GM10266 (cell line): ENCODE data around the gene HAPLN3.

Experiments used
- DNase-seq: peaks from one replicate; pipeline ENCODE4 v3.0.0; 2012; ENCODE audit errors: extremely low spot score
- CTCF ChIP-seq: IDR thresholded peaks from 2 replicates; pipeline ENCODE4 v1.5.1; 2012; ENCODE audit warnings: mild to moderate bottlenecking, low read depth; ENCODE audit not compliant: control insufficient read depth, insufficient read depth; ENCODE audit errors: missing control alignments

The HAPLN3 gene

DNA sequence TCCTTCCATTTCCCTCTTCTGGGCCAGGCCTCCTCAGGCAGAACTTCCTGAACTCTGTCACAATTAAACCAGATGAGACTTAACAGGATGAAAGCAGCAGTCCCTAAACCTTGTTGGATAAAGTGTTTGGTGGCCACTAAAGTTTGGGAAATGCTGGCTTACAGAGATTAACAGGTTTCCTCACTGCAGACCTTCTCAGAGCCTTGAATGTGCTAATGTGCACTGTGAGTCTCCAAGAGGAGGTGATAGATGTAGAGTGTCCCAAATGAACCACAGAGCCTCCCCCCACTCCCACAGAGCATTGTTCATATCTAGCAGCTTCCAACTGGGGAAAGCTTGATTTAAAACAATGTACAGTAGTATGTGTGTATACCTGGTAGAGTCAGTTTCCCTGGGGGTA is 42.9 kb downstream of the HAPLN3 start:
- TF ChIP-seq CTCF: no peak
- DNase-seq: no peak

DNA sequence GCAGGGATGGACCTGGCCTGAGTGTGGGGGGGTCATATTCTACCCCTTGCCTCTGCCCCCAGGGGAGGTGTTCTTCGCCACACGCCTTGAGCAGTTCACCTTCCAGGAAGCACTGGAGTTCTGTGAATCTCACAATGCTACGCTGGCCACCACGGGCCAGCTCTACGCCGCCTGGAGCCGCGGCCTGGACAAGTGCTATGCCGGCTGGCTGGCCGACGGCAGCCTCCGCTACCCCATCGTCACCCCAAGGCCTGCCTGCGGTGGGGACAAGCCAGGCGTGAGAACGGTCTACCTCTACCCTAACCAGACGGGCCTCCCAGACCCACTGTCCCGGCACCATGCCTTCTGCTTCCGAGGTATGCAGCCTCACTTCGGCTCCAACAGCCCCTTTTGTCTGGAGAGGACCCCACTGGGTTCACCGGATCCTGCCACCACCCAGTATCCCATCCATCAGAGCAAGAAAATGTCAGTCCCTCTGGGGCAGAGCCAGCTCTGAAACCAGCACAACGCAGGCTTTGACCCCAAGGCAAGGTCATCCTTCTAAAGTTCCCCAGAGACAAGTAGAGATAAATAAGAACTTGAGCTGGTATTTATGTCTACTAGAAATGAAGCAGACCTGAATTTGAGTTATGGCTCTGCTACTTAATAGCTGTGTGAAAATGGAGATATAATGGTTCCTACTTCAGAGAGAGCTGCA is 45.8 kb downstream of the HAPLN3 start:
- TF ChIP-seq CTCF: no peak
- DNase-seq: no peak

DNA sequence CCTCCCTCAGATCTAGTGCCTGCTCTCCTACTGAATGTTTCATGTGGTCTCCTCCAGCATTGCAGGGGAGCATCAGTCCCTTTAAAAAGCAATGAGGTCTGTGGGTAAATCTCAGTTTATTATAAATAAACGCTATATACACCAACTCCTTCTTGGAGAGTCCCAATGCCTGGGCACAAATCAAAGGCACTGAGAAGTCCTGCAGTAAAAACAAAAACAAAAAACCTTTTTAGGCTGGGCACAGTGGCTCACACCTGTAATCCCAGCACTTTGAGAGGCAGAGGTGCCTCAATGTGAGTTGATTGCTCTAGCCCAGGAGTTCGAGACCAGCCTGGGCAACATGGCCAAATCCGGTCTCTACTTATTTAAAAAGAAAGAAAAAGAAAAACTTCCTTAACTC is 47.1 kb downstream of the HAPLN3 start:
- no peak for TF ChIP-seq CTCF

GRCh38 chr15:88847144-88847543 is 48.2 kb downstream of the HAPLN3 start:
- no peak for DNase-seq
- no peak for TF ChIP-seq CTCF

More for the DNA sequence above, 47.1 kb downstream of the HAPLN3 start:
- no peak for DNase-seq

DNA sequence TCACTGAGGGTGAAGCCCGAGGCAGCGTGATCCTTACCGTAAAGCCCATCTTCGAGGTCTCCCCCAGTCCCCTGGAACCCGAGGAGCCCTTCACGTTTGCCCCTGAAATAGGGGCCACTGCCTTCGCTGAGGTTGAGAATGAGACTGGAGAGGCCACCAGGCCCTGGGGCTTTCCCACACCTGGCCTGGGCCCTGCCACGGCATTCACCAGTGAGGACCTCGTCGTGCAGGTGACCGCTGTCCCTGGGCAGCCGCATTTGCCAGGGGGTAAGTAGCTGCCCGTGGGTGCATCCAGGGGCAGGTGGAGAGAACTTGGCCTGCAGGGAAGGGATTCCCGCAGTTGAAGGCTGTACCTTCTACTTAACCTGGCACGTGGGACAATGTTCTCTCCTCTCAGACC is 49.7 kb downstream of the HAPLN3 start:
- no peak for DNase-seq
- TF ChIP-seq CTCF: no peak

- DNase-seq: no peak
- no peak for TF ChIP-seq CTCF
These were observed 50.5 kb downstream of the HAPLN3 start for GRCh38 chr15:88844749-88845386.

- no peak for DNase-seq
- TF ChIP-seq CTCF: no peak
These were observed 52.0 kb downstream of the HAPLN3 start for GRCh38 chr15:88843334-88843733.
